Measurements from ENCODE around the gene OLIG2. TPM values are rescaled to one million over a fixed set of nuclear protein-coding genes. Genes with fewer than 3 reads are reported as not detected.

OLIG2 gene
- total and polyA plus RNA-seq, 2 donors (not counting 3 experiments of a cell fraction or from before 2014, with no cell fraction given): not detected

DNA sequence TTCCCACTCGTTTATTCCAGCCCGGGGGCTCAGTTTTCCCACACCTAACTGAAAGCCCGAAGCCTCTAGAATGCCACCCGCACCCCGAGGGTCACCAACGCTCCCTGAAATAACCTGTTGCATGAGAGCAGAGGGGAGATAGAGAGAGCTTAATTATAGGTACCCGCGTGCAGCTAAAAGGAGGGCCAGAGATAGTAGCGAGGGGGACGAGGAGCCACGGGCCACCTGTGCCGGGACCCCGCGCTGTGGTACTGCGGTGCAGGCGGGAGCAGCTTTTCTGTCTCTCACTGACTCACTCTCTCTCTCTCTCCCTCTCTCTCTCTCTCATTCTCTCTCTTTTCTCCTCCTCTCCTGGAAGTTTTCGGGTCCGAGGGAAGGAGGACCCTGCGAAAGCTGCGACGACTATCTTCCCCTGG is 716 bp downstream of the OLIG2 start:
- Histone ChIP-seq H3K36me3 (ENCODE audit: control insufficient read depth in 2 of 2, extremely low read depth in 1 of 2, insufficient read depth in 2 of 2, low read length in 2 of 2) (no peaks in the 10 kb centered on the region), H3K9me1 (replicated peaks; ENCODE audit: control insufficient read depth, extremely low read depth, insufficient read depth, low read length) (no peaks in the 10 kb centered on the region), H3K4me2 (ENCODE audit: insufficient read depth, low read length) (no peak overlapping the region), H2AFZ (ENCODE audit: low read depth, low read length) (no peak overlapping the region), H3K4me3 (replicated peaks in 1 of 3; ENCODE audit: insufficient read depth in 1 of 3, low read depth in 1 of 3, low read length in 3 of 3) (no peak overlapping the region), H4K20me1 (replicated peaks; ENCODE audit: control insufficient read depth, extremely low read depth, insufficient read depth, low read length) (no peaks in the 10 kb centered on the region), H3K4me1 (ENCODE audit: control insufficient read depth, extremely low read depth, insufficient read depth, low read length) (peaks cover 3% of the 10 kb centered on the region), H3K27me3 (ENCODE audit: control insufficient read depth in 2 of 2, insufficient read depth in 2 of 2, low read length in 2 of 2) (peaks cover 93 to 100% of the 10 kb centered on the region in 2 experiments), H3K9ac (replicated peaks; ENCODE audit: extremely low read depth, insufficient read depth, low read length) (no peak overlapping the region), H3K79me2 (ENCODE audit: control insufficient read depth, insufficient read depth, low read length) (no peaks in the 10 kb centered on the region), H3K27ac (ENCODE audit: insufficient read depth, low read depth, low read length) (no peak overlapping the region), H3K9me3 (replicated peaks; ENCODE audit: control insufficient read depth, insufficient read depth, low read length) (no peaks in the 10 kb centered on the region)
- FAIRE-seq (no peak), DNase-seq (ENCODE audit: low read depth, low spot score) (no peak)
- intact Hi-C loops (cut with micrococcal nuclease) (loop anchor here (10.0 kb wide), 1 partner anchor 48 kb away; the partner anchor contains the start of gene OLIG1), dilution Hi-C loops (cut with MboI; ENCODE audit: extremely low pct_ligation_motif_present, low sequenced_read_pairs) (no loop called here)
- ChIA-PET CTCF (interaction anchor here (0.9 to 1.7 kb wide), 4 partner anchors 10 to 335 kb away, joined by 3 to 5 read pairs (median 3); no protein-coding TSS in a partner anchor), POLR2A (no interaction called here)
- BruUV-seq (replicated peaks): no TSS peak
- TF ChIP-seq EZH2 (IDR thresholded peaks at IDR 0.05; ENCODE audit: borderline replicate concordance, low read depth, low read length, severe bottlenecking): peak; percentile 87
- no peak for TF ChIP-seq POLR2A (IDR thresholded peaks at IDR 0.05; ENCODE audit: low read depth, low read length)

DNA sequence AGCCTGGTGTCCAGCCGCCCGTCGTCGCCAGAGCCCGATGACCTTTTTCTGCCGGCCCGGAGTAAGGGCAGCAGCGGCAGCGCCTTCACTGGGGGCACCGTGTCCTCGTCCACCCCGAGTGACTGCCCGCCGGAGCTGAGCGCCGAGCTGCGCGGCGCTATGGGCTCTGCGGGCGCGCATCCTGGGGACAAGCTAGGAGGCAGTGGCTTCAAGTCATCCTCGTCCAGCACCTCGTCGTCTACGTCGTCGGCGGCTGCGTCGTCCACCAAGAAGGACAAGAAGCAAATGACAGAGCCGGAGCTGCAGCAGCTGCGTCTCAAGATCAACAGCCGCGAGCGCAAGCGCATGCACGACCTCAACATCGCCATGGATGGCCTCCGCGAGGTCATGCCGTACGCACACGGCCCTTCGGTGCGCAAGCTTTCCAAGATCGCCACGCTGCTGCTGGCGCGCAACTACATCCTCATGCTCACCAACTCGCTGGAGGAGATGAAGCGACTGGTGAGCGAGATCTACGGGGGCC is 1.2 kb downstream of the OLIG2 start:
- BruUV-seq (replicated peaks): no TSS peak
- Histone ChIP-seq H4K20me1 (replicated peaks; ENCODE audit: control insufficient read depth, extremely low read depth, insufficient read depth, low read length) (no peaks in the 10 kb centered on the region), H3K9ac (replicated peaks; ENCODE audit: extremely low read depth, insufficient read depth, low read length) (no peak overlapping the region), H3K27ac (ENCODE audit: insufficient read depth, low read depth, low read length) (no peak overlapping the region), H3K9me1 (replicated peaks; ENCODE audit: control insufficient read depth, extremely low read depth, insufficient read depth, low read length) (no peaks in the 10 kb centered on the region), H3K79me2 (ENCODE audit: control insufficient read depth, insufficient read depth, low read length) (no peaks in the 10 kb centered on the region), H2AFZ (ENCODE audit: low read depth, low read length) (no peak overlapping the region), H3K9me3 (replicated peaks; ENCODE audit: control insufficient read depth, insufficient read depth, low read length) (no peaks in the 10 kb centered on the region), H3K4me3 (replicated peaks in 1 of 3; ENCODE audit: insufficient read depth in 1 of 3, low read depth in 1 of 3, low read length in 3 of 3) (no peak overlapping the region), H3K4me2 (ENCODE audit: insufficient read depth, low read length) (no peak overlapping the region), H3K4me1 (ENCODE audit: control insufficient read depth, extremely low read depth, insufficient read depth, low read length) (peaks cover 3% of the 10 kb centered on the region), H3K27me3 (ENCODE audit: control insufficient read depth in 2 of 2, insufficient read depth in 2 of 2, low read length in 2 of 2) (peaks cover 93 to 100% of the 10 kb centered on the region in 2 experiments), H3K36me3 (ENCODE audit: control insufficient read depth in 2 of 2, extremely low read depth in 1 of 2, insufficient read depth in 2 of 2, low read length in 2 of 2) (no peaks in the 10 kb centered on the region)
- intact Hi-C loops (cut with micrococcal nuclease): loop anchor here (10.0 kb wide), 1 partner anchor 48 kb away; the partner anchor contains the start of gene OLIG1
- DNase-seq (ENCODE audit: low read depth, low spot score) (no peak), FAIRE-seq (no peak)
- dilution Hi-C loops (cut with MboI; ENCODE audit: extremely low pct_ligation_motif_present, low sequenced_read_pairs): no loop called here
- CTCF ChIA-PET: interaction anchor here (0.9 to 1.7 kb wide), 4 partner anchors 10 to 334 kb away, joined by 3 to 5 read pairs (median 3); no protein-coding TSS in a partner anchor
- TF ChIP-seq EZH2 (IDR thresholded peaks at IDR 0.05; ENCODE audit: borderline replicate concordance, low read depth, low read length, severe bottlenecking): peak; percentile 100
- TF ChIP-seq POLR2A (IDR thresholded peaks at IDR 0.05; ENCODE audit: low read depth, low read length): no peak
- no peak for TF ChIP-seq MYC (IDR thresholded peaks at IDR 0.05; ENCODE audit: low read depth, low read length)
- POLR2A ChIA-PET: no interaction called here

All from endothelial cell of umbilical vein (primary cell).